ENCODE results near the gene MTG1.
"Not testable (repeated sequence)": the region's sequence is repeated elsewhere in the genome, so short reads cannot be mapped to it uniquely, and the experiment has no call there.

Gene MTG1

GRCh38 chr10:133379152-133379800 lies 14.7 kb upstream of the MTG1 start, which contains the start of gene PAOX:
TSS of gene PAOX (plus strand) at chr10:133379262. CDS start at chr10:133379317, 55 bp downstream.
- DNase-seq, result no peak

DNA sequence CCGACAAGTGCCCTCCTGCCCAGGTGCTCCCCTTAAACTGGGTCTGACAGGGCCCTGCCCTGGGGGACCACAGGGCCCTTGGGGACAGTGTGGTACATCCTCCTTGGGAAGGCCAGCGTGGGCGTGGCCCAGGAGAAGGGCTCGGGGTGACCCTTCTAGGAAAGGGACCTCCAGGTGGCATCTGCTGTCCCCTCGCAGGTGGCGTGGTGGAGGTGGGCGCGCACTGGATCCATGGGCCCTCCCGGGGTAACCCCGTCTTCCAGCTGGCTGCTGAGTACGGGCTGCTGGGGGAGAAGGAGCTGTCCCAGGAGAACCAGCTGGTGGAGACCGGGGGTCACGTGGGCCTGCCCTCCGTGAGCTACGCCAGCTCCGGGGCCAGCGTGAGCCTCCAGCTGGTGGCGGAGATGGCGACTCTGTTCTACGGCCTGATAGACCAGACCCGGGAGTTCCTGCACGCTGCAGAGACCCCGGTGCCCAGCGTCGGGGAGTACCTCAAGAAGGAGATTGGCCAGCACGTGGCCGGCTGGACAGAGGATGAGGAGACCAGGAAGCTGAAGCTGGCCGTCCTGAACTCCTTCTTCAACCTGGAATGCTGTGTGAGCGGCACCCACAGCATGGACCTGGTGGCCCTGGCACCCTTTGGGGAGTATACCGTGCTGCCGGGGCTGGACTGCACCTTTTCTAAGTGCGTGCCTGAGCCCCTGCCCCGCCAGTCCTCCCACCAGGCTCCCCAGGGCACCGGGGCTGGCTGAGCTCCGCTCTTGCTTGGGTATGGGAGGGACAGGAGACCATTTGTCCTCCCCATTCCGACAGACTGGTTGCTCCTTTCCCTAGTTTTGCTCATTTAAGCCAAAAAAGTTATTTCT lies 13.9 kb upstream of the MTG1 start:
- DNase-seq, result no peak

DNA sequence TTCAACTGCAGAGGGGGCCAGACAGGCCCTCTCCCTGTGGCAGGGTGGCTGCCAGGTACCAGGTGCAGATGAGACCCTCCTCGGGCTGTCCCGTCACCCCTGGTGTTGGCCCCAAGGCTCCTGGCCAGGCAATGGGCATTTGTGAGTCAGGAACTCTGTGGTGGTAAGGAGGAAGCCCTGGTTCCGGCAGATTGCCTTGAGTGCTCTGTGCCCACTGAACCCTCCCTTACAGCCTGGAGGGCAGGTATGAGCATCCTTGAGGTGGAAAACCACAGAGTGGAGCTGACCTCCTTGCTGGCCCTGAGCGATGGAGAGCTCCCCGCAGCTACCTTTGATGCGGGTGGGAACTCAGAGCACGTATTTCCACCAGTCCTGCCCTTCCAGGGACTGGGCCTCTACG lies 12.9 kb upstream of the MTG1 start:
- DNase-seq, result no peak

DNA sequence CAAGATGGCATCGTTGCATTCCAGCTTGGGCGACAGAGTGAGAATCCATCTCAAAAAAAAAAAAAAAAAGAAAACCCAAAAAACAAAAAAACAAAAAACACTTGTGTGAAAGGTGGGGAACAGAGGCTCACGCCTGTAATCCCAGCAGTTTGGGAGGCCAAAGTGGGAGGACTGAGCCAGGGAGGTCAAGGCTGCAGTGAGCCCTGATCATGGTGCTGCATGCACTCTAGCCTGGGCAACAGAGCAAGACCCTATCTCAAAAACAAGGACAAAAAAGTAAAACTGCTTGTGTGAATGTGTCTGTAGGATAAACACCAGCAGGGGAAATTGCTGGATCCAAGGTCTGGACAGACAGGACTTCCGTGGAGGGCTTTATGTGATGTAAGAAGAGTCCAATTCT lies 10.4 kb upstream of the MTG1 start:
- DNase-seq, result no peak

GRCh38 chr10:133384071-133384470 lies 9.9 kb upstream of the MTG1 start:
- no peak for DNase-seq

GRCh38 chr10:133385214-133385613 lies 8.7 kb upstream of the MTG1 start:
- no peak for DNase-seq

- not testable (repeated sequence) for DNase-seq
These were observed 7.0 kb upstream of the MTG1 start for GRCh38 chr10:133386951-133387350.

GRCh38 chr10:133388236-133388972 lies 5.6 kb upstream of the MTG1 start:
- DNase-seq, result no peak

- no peak for DNase-seq
These were observed 4.8 kb upstream of the MTG1 start for GRCh38 chr10:133388973-133389818.

- DNase-seq, result no peak
These were observed 3.2 kb upstream of the MTG1 start for GRCh38 chr10:133390597-133391248.

- DNase-seq, result no peak
These were observed 2.7 kb upstream of the MTG1 start for GRCh38 chr10:133391249-133391635.

GRCh38 chr10:133391761-133392518 lies 2.0 kb upstream of the MTG1 start:
- DNase-seq, result no peak

- no peak for DNase-seq
These were observed 425 bp upstream of the MTG1 start for GRCh38 chr10:133393401-133394063.

GRCh38 chr10:133394801-133395221 lies 854 bp downstream of the MTG1 start:
- no peak for DNase-seq

DNA sequence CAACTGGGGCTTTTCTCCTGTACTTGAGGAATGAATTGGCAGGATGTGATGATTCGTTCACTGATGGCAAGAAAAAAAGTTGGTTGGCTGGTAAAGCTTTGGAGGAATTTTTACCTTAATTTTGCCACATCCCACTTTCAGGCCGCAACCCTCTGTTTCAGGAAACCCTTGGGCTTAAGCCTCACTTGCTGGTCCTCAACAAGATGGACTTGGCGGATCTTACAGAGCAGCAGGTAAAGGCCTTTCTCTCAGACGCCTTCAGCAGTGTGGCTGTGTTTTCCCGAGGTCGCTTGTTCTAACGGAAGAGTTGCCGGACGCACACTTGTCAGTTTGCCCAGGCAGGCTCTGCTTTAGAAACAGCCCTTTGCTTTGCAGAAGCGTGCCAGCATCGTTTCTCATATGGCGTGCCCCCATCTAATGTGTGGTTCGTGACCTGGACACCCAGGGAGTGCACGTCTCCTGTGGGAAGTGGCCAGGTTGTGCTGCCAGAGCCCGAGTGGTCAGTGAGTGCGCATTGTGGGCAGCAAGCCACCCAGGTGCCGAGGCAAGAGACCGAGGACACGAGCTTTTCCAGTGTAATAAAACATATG lies 2.2 kb downstream of the MTG1 start:
- DNase-seq, result no peak

- no peak for DNase-seq
These were observed 4.0 kb downstream of the MTG1 start for GRCh38 chr10:133397938-133398337.

- no peak for DNase-seq
These were observed 5.2 kb downstream of the MTG1 start for GRCh38 chr10:133399123-133399601.

DNA sequence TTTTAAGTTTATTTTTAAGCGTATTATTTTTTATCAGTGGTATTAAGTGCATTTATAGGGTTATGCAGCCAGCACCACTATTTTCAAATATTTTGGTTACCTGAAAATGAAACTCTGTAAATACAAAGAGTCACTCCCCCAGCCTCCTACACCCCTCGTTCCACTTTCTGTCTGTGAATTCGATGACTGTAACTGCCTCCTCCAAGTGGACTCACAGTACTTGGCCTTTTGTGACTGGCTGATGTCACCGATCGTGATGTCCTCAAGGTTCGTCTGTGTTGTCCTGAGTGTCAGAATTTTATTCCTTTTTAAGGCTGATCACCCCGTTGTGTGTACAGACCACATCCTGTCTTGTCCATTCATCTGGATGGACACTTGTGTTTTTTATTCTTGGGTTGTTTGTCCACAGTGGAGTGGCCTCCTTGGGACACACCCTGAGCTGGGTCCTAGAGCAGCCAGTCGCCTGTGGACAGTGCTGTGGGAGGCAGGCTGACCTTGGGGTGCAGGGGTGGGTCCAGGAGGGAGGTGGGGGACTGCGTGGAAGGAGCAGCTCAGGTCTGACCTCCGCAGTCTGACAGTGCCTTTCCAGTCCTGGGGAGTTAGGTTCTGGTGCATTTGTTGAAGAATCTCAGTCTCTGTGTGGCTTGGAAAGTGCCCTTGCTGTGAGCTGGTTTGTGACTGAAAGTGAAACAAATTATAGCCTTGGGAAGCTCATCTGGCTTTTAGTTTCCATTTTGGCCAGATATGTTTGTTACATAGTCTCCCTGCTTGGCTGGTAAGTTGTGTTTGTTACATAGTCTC lies 6.9 kb downstream of the MTG1 start:
- DNase-seq, result no peak

DNA sequence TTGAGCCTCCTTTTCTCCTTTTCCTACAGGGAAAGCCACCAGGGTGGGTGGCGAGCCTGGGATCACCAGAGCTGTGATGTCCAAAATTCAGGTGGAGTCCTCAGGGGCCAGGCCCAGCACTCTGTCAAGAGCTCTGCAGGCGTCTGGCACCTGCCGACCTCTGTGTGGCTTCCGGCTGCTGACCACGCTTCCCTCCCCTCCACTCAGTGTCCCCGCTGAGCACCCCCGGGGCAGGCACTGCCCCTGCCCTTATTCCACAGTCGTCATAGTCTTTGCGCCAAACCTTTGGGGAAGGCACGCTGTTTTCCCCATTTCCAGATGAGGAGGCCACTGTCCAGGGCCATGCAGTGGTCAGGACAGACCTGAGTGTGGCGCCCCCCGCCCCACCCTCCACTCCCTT lies 7.5 kb downstream of the MTG1 start:
- no peak for DNase-seq
